Dermis lymphatic vessel endothelial cell (primary cell): ENCODE results near the gene CEACAM1. TPM values are rescaled to one million over a fixed set of nuclear protein-coding genes. Genes with fewer than 3 reads are reported as not detected.

Experiments used
- total RNA-seq: library from RNA; depleted of rRNA; stranded (reverse); fragments of >200 nt; gene quantifications from 2 replicates; pipeline ENCODE4 v1.2.1, GENCODE V29; 2014

CEACAM1 gene
- total RNA-seq, result 18.0 and 28.1 TPM in 2 replicates

DNA sequence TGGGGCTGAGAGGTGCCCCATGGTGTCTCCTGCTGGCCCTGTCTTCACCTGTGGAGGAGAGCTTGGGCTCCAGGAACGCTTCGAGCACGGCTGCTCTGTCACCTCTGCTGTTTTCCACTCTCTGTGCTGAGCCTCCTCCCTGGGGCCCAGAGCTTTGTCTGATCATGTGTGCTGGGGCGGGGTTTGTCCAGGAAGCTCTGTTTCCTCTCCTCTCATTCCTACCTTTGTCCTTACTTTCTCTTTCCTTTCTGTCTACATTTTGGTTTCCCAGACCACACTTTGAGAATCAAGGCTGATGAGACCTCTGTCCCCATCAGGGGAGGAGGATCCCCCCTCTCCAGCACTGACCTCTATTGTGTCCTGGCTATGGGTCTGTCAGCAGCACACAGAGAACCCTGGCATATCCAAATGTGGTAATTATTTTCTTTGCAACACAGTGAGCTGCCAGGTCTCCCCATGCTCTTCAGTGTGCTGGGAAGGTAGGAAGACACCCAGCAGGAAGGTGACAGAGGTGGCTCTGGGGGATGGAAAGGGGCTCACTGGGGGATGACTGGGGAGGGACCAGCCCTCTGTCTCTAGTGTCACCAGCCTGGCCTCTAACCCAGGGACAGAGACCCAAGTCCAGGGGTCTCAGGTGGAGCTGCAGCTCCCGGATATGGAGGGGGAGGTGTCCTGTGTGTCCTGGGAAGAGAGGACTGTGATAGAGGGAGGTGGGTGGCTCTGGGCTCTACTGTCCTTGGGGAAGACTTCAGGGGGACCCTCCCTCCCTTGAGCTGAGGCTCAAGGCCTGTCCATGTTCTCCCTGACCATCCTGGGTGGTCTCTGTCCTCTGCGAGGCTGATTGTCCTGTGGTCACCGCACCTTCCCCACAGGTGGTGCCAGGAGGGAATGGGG, at the start of gene CEACAM1:
Gene CEACAM1, minus strand, starts transcription at position 128 of the 894 bp plus-strand sequence. Its CDS starts 107 bp downstream, at position 21.

Other genes starting within 250 kb of the CEACAM1 start
- 0.22 and 0.26 TPM in 2 replicates for gene PRR19, start 226.3 kb downstream of the CEACAM1 start, total RNA-seq
- gene PAFAH1B3, start 225.9 kb downstream of the CEACAM1 start, total RNA-seq, result 29.3 and 35.1 TPM in 2 replicates
- 0.43 TPM in 1 of 2 replicates, not detected in the other for gene TMEM145, start 215.2 kb downstream of the CEACAM1 start, total RNA-seq
- gene MEGF8, start 202.8 kb downstream of the CEACAM1 start, total RNA-seq, result 17.8 and 18.7 TPM in 2 replicates
- not detected in 2 replicates for gene CNFN, start 138.2 kb downstream of the CEACAM1 start, total RNA-seq
- 3.6 and 7.2 TPM in 2 replicates for gene LIPE, start 101.1 kb downstream of the CEACAM1 start, total RNA-seq
- gene CXCL17, start 85.5 kb downstream of the CEACAM1 start, total RNA-seq, result not detected in 2 replicates
- not detected in 2 replicates for gene CEACAM8, start 66.4 kb upstream of the CEACAM1 start, total RNA-seq
- not detected in 2 replicates for gene PSG3, start 212.0 kb upstream of the CEACAM1 start, total RNA-seq
- 0.11 TPM in 1 of 2 replicates, not detected in the other for gene PSG8, start 237.2 kb upstream of the CEACAM1 start, total RNA-seq